Measurements from ENCODE around the gene ZNF546.
"Not testable (repeated sequence)": the region's sequence is repeated elsewhere in the genome, so short reads cannot be mapped to it uniquely, and the experiment has no call there.

ZNF546 gene

GRCh38 chr19:39951686-39952085, 45.2 kb upstream of the ZNF546 start:
- Histone ChIP-seq H3K4me2 (ENCODE audit: low read depth, low read length, poor library complexity, severe bottlenecking) (peak overlapping the region; percentile 93), H3K4me3 (ENCODE audit: insufficient read depth, low read length, poor library complexity, severe bottlenecking) (peak overlapping the region; percentile 53), H3K9me3 (ENCODE audit: insufficient read depth, low read length) (no peaks in the 10 kb centered on the region), H3K9me2 (replicated peaks; ENCODE audit: insufficient read depth, low read length) (no peaks in the 10 kb centered on the region), H3K36me3 (ENCODE audit: low read length) (no peaks in the 10 kb centered on the region; the same call in 1 of the 2 replicates), H3K27me3 (ENCODE audit: low read length) (no peaks in the 10 kb centered on the region), H4K20me1 (ENCODE audit: low read depth, low read length) (no peaks in the 10 kb centered on the region), H3K79me2 (ENCODE audit: insufficient read depth, low read length) (peaks cover 29% of the 10 kb centered on the region), H2AFZ (ENCODE audit: low read depth, low read length, severe bottlenecking) (peak overlapping the region; percentile 33), H3K9ac (ENCODE audit: low read length) (peak overlapping the region; percentile 66), H3F3A (ENCODE audit: insufficient read depth) (peaks cover 23% of the 10 kb centered on the region), H3K27ac (ENCODE audit: low read depth, low read length) (peak overlapping the region; percentile 97)
- no peak for TF ChIP-seq CTCF (IDR thresholded peaks at IDR 0.05; ENCODE audit: insufficient read depth, low read length, poor library complexity, severe bottlenecking)
- no peak for TF ChIP-seq EZH2phosphoT487 (conservative IDR thresholded peaks at IDR 0.05; ENCODE audit: low read length)

DNA sequence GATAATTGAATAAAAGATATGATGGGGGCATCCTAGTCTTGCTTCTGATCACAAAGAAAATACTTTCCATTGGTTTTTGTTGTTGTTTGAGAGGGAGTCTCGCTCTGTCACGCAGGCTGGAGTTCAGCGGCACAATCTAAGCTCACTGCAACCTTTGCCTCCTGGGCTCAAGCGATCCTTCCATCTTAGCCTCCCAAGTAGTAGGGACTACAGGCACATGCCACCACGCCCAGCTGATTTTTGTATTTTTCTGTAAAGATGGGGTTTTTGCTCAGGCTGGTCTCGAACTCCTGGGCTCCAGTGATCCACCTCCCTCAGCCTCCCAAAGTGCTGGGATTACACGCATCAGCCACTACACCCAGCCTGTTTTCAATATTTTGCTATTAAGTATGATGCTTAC, 42.9 kb upstream of the ZNF546 start:
- peak overlapping the region; percentile 93 for H3K4me2 ChIP-seq (ENCODE audit: low read depth, low read length, poor library complexity, severe bottlenecking)
- no peaks in the 10 kb centered on the region; the same call in 1 of the 2 replicates for H3K36me3 ChIP-seq (ENCODE audit: low read length)
- peaks cover 29% of the 10 kb centered on the region for H3K79me2 ChIP-seq (ENCODE audit: insufficient read depth, low read length)
- H4K20me1 ChIP-seq (ENCODE audit: low read depth, low read length), result no peaks in the 10 kb centered on the region
- H3K27me3 ChIP-seq (ENCODE audit: low read length), result no peaks in the 10 kb centered on the region
- H3K27ac ChIP-seq (ENCODE audit: low read depth, low read length), result peak overlapping the region; percentile 97
- H3K9me3 ChIP-seq (ENCODE audit: insufficient read depth, low read length), result no peaks in the 10 kb centered on the region
- no peak for TF ChIP-seq CTCF (IDR thresholded peaks at IDR 0.05; ENCODE audit: insufficient read depth, low read length, poor library complexity, severe bottlenecking)
- no peak for TF ChIP-seq EZH2phosphoT487 (conservative IDR thresholded peaks at IDR 0.05; ENCODE audit: low read length)
- no peak overlapping the region for H2AFZ ChIP-seq (ENCODE audit: low read depth, low read length, severe bottlenecking)
- H3K4me3 ChIP-seq (ENCODE audit: insufficient read depth, low read length, poor library complexity, severe bottlenecking), result peak overlapping the region; percentile 53
- H3K9me2 ChIP-seq (replicated peaks; ENCODE audit: insufficient read depth, low read length), result no peaks in the 10 kb centered on the region
- peaks cover 23% of the 10 kb centered on the region for H3F3A ChIP-seq (ENCODE audit: insufficient read depth)
- peak overlapping the region; percentile 66 for H3K9ac ChIP-seq (ENCODE audit: low read length)

GRCh38 chr19:39957886-39958285, 39.0 kb upstream of the ZNF546 start:
- H3K9ac ChIP-seq (ENCODE audit: low read length); H3K27me3 ChIP-seq (ENCODE audit: low read length); H3K9me3 ChIP-seq (ENCODE audit: insufficient read depth, low read length); H3K79me2 ChIP-seq (ENCODE audit: insufficient read depth, low read length); H4K20me1 ChIP-seq (ENCODE audit: low read depth, low read length); H2AFZ ChIP-seq (ENCODE audit: low read depth, low read length, severe bottlenecking); H3K36me3 ChIP-seq (ENCODE audit: low read length); H3K4me2 ChIP-seq (ENCODE audit: low read depth, low read length, poor library complexity, severe bottlenecking); H3K9me2 ChIP-seq (replicated peaks; ENCODE audit: insufficient read depth, low read length); H3K4me3 ChIP-seq (ENCODE audit: insufficient read depth, low read length, poor library complexity, severe bottlenecking): not testable (repeated sequence)
- Histone ChIP-seq H3K27ac (ENCODE audit: low read depth, low read length) (peak overlapping the region; percentile 7; the same call in 1 of the 2 replicates), H3F3A (ENCODE audit: insufficient read depth) (peaks cover 21% of the 10 kb centered on the region)

GRCh38 chr19:39958942-39959341, 37.9 kb upstream of the ZNF546 start:
- not testable (repeated sequence) for H3K27me3 ChIP-seq (ENCODE audit: low read length); H3K4me3 ChIP-seq (ENCODE audit: insufficient read depth, low read length, poor library complexity, severe bottlenecking); H3K9me2 ChIP-seq (replicated peaks; ENCODE audit: insufficient read depth, low read length); H3K9ac ChIP-seq (ENCODE audit: low read length); H4K20me1 ChIP-seq (ENCODE audit: low read depth, low read length); H3K36me3 ChIP-seq (ENCODE audit: low read length); H2AFZ ChIP-seq (ENCODE audit: low read depth, low read length, severe bottlenecking); H3K9me3 ChIP-seq (ENCODE audit: insufficient read depth, low read length); H3K4me2 ChIP-seq (ENCODE audit: low read depth, low read length, poor library complexity, severe bottlenecking); H3K79me2 ChIP-seq (ENCODE audit: insufficient read depth, low read length)
- 0 out of 2 replicates have a peak overlapping the region, but pooled peaks have one; percentile 12 for H3K27ac ChIP-seq (ENCODE audit: low read depth, low read length)
- H3F3A ChIP-seq (ENCODE audit: insufficient read depth), result peaks cover 17% of the 10 kb centered on the region; the same call in 1 of the 2 replicates

DNA sequence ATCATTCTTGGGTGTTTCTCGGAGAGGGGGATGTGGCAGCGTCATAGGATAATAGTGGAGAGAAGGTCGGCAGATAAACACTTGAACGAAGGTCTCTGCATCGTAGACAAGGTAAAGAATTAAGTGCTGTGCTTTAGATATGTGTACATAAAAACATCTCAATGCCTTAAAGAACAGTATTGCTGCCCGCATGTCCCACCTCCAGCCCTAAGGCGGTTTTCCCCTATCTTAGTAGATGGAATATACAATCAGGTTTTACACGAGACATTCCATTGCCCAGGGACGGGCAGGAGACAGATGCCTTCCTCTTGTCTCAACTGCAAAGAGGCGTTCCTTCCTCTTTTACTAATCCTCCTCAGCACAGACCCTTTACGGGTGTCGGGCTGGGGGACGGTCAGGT, 37.5 kb upstream of the ZNF546 start:
- not testable (repeated sequence) for H3K9me2 ChIP-seq (replicated peaks; ENCODE audit: insufficient read depth, low read length); H3K27ac ChIP-seq (ENCODE audit: low read depth, low read length); H3K36me3 ChIP-seq (ENCODE audit: low read length); H3K27me3 ChIP-seq (ENCODE audit: low read length); H3K9me3 ChIP-seq (ENCODE audit: insufficient read depth, low read length); H3K4me2 ChIP-seq (ENCODE audit: low read depth, low read length, poor library complexity, severe bottlenecking); H3K79me2 ChIP-seq (ENCODE audit: insufficient read depth, low read length); H4K20me1 ChIP-seq (ENCODE audit: low read depth, low read length); H3K9ac ChIP-seq (ENCODE audit: low read length); H2AFZ ChIP-seq (ENCODE audit: low read depth, low read length, severe bottlenecking); H3K4me3 ChIP-seq (ENCODE audit: insufficient read depth, low read length, poor library complexity, severe bottlenecking)
- H3F3A ChIP-seq (ENCODE audit: insufficient read depth), result peaks cover 18% of the 10 kb centered on the region; the same call in 1 of the 2 replicates

Measured in SU-DHL-6 (cell line).